ENCODE measurements around the gene ACY1. TPM values are rescaled to one million over a fixed set of nuclear protein-coding genes. Genes with fewer than 3 reads are reported as not detected.

Gene ACY1
- total and polyA plus RNA-seq, 2 of the 13 experiments (the other 11 are each of a cell fraction or from before 2014, with no cell fraction given) = 113 to 162 TPM

DNA sequence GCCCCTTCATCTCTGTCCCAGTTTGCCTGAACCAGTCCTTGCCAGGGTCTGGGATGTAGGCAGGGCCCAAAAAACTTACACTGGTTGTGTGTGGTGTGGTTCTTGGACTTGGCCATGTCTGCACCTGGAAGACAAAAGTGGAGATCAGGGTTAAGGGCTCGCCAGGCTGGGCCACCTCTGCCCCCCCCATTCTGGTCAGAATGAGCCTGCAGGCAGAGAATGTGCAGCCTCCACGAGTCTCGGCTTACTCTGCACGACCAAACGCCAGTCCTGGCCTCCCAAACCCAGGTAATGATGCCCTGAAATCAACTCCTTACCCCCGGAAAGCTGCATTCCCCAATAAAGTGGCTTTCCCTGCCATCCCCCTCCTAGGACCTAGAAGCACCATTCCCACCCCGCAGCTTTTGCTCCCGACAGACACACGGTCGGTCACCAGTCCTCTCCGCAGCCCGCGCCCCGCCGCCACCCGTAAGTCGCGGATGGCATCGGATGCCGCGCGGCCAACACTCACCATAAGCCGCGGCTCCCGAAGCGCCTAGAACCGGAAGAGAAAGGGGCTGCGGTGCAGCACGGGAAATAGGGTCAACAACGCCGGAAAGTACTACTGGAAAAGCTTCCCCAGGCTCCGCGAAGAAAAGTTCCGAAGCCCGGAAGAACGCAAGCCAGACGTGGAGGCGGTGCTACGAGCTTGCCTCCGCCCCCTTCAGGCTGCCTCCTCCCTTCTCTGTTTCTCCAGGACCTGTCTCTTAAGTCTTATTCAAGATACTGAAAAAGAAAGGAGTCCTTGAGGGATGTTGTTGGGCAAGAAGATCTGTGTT lies 12.2 kb downstream of the ACY1 start, which contains the start of gene RPL29 (continued):
- TF ChIP-seq, protein P1, sequence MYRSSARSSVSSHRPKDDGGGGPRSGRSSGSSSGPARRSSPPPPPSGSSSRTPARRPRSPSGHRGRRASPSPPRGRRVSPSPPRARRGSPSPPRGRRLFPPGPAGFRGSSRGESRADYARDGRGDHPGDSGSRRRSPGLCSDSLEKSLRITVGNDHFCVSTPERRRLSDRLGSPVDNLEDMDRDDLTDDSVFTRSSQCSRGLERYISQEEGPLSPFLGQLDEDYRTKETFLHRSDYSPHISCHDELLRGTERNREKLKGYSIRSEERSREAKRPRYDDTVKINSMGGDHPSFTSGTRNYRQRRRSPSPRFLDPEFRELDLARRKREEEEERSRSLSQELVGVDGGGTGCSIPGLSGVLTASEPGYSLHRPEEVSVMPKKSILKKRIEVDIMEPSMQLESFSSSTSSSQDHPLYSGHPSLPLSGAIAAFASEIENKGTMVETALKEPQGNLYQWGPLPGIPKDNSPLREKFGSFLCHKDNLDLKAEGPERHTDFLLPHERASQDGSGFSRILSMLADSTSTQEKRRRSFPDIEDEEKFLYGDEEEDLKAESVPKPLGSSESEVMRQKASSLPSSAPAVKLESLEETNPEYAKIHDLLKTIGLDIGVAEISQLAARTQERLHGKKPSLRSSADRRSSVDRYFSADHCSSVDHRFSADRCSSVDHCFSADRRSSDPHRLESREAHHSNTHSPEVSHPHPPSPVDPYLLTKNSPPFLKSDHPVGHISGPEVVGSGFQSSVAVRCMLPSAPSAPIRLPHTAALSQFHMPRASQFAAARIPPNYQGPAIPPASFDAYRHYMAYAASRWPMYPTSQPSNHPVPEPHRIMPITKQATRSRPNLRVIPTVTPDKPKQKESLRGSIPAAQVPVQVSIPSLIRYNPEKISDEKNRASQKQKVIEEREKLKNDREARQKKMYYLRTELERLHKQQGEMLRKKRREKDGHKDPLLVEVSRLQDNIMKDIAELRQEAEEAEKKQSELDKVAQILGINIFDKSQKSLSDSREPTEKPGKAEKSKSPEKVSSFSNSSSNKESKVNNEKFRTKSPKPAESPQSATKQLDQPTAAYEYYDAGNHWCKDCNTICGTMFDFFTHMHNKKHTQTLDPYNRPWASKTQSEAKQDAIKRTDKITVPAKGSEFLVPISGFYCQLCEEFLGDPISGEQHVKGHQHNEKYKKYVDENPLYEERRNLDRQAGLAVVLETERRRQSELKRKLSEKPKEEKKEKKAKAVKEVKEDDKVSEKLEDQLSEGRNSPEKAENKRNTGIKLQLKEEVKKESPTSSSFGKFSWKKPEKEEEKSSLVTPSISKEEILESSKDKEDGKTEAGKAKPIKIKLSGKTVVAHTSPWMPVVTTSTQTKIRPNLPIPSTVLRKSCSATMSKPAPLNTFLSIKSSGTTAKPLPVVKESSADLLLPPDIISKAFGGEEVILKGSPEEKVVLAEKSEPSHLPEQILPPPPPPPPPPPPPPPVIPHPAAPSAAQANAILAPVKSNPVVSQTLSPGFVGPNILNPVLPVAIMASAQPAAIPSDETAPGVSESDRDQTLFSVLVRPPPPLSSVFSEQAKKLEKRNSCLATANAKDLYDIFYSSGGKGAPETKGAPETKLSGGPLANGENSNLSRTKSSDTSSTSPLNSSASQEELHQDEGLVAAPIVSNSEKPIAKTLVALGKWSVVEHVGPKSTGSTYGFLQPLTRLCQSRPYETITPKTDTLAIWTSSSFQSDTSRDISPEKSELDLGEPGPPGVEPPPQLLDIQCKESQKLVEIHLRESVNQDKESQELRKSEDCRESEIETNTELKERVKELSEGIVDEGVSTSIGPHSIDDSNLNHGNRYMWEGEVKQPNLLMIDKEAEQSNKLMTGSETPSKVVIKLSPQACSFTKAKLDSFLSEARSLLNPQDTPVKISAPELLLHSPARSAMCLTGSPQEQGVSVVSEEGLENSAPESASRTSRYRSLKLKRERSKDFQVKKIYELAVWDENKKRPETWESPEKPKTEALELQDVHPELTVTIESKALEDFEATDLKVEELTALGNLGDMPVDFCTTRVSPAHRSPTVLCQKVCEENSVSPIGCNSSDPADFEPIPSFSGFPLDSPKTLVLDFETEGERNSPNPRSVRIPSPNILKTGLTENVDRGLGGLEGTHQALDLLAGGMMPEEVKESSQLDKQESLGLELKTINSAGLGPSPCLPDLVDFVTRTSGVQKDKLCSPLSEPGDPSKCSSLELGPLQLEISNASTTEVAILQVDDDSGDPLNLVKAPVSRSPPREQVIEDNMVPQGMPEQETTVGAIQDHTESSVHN (CRISPR knock-in tag; IDR thresholded peaks at IDR 0.05) = peak; percentile 46; the same call in 1 of the 2 replicates
- TF ChIP-seq TBP (CRISPR knock-in tag; IDR thresholded peaks at IDR 0.05) = no peak
- TF ChIP-seq SRSF9 (IDR thresholded peaks at IDR 0.05; ENCODE audit: borderline replicate concordance, insufficient read depth, low read depth, low read length, poor library complexity, severe bottlenecking) = no peak
- TF ChIP-seq KAT7 (CRISPR knock-in tag; IDR thresholded peaks at IDR 0.05; ENCODE audit: borderline replicate concordance) = peak; percentile 80; the same call in 1 of the 2 replicates
- TF ChIP-seq SRSF1 (optimal IDR thresholded peaks at IDR 0.05; ENCODE audit: low read depth, low read length) = peak; percentile 96
- no peak for TF ChIP-seq ZNF180 (CRISPR knock-in tag; IDR thresholded peaks at IDR 0.05; ENCODE audit: borderline replicate concordance, low read depth)
- TF ChIP-seq, protein P2, sequence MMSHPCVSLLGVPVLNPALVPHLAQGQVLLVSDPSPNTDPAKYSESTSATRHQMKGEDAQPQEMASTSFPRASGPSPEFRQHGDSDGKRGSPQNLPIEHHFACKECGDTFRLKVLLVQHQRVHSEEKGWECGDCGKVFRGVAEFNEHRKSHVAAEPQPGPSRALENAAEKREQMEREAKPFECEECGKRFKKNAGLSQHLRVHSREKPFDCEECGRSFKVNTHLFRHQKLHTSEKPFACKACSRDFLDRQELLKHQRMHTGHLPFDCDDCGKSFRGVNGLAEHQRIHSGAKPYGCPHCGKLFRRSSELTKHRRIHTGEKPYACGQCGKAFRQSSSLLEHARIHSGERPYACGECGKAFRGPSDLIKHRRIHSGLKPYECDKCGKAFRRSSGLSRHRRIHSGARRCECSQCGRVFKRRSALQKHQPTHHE (CRISPR knock-in tag; IDR thresholded peaks at IDR 0.05; ENCODE audit: borderline replicate concordance) = peak; percentile 86
- TF ChIP-seq ZFP37 (CRISPR knock-in tag; IDR thresholded peaks at IDR 0.05; ENCODE audit: borderline replicate concordance) = no peak
- 0 out of 2 replicates have a peak, but pooled peaks have one; percentile 24 for TF ChIP-seq FOXM1 (CRISPR knock-in tag; IDR thresholded peaks at IDR 0.05)
- 0 out of 2 replicates have a peak, but pooled peaks have one; percentile 82 for TF ChIP-seq ZNF543 (CRISPR knock-in tag; IDR thresholded peaks at IDR 0.05)
- TF ChIP-seq, protein P3, sequence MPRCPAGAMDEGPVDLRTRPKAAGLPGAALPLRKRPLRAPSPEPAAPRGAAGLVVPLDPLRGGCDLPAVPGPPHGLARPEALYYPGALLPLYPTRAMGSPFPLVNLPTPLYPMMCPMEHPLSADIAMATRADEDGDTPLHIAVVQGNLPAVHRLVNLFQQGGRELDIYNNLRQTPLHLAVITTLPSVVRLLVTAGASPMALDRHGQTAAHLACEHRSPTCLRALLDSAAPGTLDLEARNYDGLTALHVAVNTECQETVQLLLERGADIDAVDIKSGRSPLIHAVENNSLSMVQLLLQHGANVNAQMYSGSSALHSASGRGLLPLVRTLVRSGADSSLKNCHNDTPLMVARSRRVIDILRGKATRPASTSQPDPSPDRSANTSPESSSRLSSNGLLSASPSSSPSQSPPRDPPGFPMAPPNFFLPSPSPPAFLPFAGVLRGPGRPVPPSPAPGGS (CRISPR knock-in tag; IDR thresholded peaks at IDR 0.05) = peak; percentile 49; the same call in 1 of the 2 replicates
- TF ChIP-seq ZNF354B (CRISPR knock-in tag; IDR thresholded peaks at IDR 0.05) = 0 out of 2 replicates have a peak, but pooled peaks have one; percentile 81
- TF ChIP-seq TBX2 (CRISPR knock-in tag; IDR thresholded peaks at IDR 0.05; ENCODE audit: borderline replicate concordance) = peak; percentile 72
- no peak; the same call in 1 of the 2 replicates for TF ChIP-seq JUN (CRISPR knock-in tag; IDR thresholded peaks at IDR 0.05)
- no peak for TF ChIP-seq JDP2 (CRISPR knock-in tag; IDR thresholded peaks at IDR 0.05; ENCODE audit: borderline replicate concordance)
- peak; percentile 87; the same call in 1 of the 2 replicates for TF ChIP-seq RFXANK (CRISPR knock-in tag; IDR thresholded peaks at IDR 0.05)
- peak; percentile 65; the same call in 1 of the 2 replicates for TF ChIP-seq TMF1 (CRISPR knock-in tag; IDR thresholded peaks at IDR 0.05; ENCODE audit: low read depth)
- TF ChIP-seq ASH2L (IDR thresholded peaks at IDR 0.05; ENCODE audit: insufficient read length, low read depth, low read length) = peak; percentile 96

Data from HepG2 (cell line).